C4-2B (cell line): ENCODE data around the gene PTPRM.

Experiments used
- ZFX ChIP-seq: fragments of 450-650 bp; IDR thresholded peaks from 2 replicates; pipeline ENCODE4 v1.6.1; 2017
- TF ChIP-seq, protein P1 (sequence below): fragments of 450-650 bp; conservative IDR thresholded peaks from 2 replicates; pipeline ENCODE4 v1.5.1; 2017; ENCODE audit warnings: mild to moderate bottlenecking

DNA sequence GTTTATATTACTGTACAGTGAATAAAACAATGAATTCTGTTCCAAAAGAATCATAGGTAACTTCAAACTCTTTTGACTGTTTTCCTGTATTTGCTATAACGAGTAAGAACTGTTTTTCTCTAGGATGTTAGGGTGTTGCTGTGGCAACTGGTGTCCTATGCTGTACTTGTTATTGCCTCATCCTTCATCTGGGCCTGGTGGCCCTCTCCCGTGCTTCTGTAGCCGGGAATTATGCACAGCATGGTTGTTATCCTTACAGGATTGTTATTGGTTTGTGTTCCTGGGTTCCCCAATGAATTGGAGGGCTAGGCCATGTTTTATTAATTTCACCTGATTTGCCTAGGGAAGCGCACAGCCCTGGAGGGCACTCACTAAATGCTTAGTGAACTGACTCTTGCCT, 279.2 kb downstream of the PTPRM start:
- TF ChIP-seq, protein P1, sequence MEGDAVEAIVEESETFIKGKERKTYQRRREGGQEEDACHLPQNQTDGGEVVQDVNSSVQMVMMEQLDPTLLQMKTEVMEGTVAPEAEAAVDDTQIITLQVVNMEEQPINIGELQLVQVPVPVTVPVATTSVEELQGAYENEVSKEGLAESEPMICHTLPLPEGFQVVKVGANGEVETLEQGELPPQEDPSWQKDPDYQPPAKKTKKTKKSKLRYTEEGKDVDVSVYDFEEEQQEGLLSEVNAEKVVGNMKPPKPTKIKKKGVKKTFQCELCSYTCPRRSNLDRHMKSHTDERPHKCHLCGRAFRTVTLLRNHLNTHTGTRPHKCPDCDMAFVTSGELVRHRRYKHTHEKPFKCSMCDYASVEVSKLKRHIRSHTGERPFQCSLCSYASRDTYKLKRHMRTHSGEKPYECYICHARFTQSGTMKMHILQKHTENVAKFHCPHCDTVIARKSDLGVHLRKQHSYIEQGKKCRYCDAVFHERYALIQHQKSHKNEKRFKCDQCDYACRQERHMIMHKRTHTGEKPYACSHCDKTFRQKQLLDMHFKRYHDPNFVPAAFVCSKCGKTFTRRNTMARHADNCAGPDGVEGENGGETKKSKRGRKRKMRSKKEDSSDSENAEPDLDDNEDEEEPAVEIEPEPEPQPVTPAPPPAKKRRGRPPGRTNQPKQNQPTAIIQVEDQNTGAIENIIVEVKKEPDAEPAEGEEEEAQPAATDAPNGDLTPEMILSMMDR: no peak
- TF ChIP-seq ZFX: no peak
